Measurements from ENCODE around the gene AFAP1. TPM values are rescaled to one million over a fixed set of nuclear protein-coding genes. Genes with fewer than 3 reads are reported as not detected.
A peak's percentile ranks its signal among the peaks of the same experiment; 100 is the strongest.

The AFAP1 gene
- polyA plus RNA-seq, 1 donor (not counting 4 experiments of a cell fraction or from before 2014, with no cell fraction given): 7.6 TPM

DNA sequence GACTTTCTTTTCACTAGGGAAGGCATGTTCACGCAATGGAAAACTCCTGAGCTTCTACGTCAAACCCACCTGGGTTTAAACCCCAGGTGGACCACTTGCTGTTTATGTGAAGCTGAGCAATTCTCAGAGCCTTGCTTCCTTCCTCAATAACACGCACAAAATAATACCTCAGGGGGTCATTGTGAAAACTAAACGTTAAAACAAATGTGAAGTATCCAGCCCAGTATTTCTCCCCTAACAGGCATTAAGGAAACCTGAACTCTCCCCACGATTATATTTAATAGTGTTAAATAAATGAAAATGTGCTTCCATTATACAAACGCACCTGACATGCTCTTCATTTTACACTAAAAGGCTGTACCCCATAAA lies 117.5 kb downstream of the AFAP1 start:
- H3K4me1 ChIP-seq (ENCODE audit: control insufficient read depth, extremely low read depth, insufficient read depth, low read length): no peaks in the 10 kb centered on the region
- no peaks in the 10 kb centered on the region for H3K79me2 ChIP-seq (ENCODE audit: control insufficient read depth, insufficient read depth, low read length)
- no peak overlapping the region for H3K27ac ChIP-seq (ENCODE audit: control insufficient read depth, insufficient read depth, low read length)

DNA sequence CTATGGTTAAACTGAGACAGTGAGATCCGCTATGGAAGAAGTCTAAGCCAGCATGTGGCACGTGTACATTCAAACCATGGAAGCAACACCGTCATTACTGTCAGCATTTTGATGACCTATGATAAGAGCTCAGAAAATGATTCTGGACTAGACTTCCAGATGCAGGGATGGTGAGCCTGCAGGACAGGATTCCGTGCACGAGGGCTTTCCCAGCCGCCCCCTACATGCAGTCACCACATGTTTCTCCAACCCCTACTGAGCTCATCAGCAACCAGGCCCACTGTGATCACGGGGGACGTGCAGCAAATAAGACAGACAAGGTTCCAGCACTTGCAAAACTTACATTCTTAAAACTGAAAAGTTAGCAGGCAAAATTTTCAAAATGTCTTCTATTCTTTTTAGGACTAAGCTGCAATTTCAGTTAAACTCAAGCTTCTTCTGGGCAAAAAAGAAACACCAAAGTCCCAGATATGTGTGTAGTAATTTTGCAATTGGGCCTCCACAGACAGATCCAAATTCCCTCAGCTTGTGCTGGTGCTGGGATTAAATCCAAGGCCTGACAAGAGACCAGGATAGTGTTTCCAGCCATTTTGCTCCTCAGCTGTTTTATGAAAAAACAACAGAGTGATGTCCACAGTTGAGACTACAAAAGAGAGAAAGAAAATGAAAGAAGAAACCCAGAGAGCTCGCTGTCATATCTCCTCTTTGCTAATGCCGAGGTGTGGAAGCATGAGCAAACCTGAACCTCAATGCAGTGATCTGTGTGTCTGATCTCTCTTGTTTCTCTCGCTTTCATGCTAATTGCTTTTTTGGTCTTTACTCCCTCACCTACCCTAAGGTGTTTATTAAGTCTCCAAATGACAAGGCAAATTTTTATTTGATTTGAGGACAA lies 118.2 kb downstream of the AFAP1 start:
- Histone ChIP-seq H3K9me3 (ENCODE audit: control insufficient read depth, low read depth, low read length) (no peaks in the 10 kb centered on the region), H3K9me1 (ENCODE audit: control insufficient read depth, extremely low read depth, insufficient read depth, low read length) (no peaks in the 10 kb centered on the region), H3K27ac (ENCODE audit: control insufficient read depth, insufficient read depth, low read length) (no peak overlapping the region), H3K4me3 (ENCODE audit: control insufficient read depth in 2 of 3, extremely low read depth in 1 of 3, insufficient read depth in 2 of 3, low read depth in 1 of 3, low read length in 3 of 3) (no peak overlapping the region), H3K4me2 (ENCODE audit: control insufficient read depth, extremely low read depth, insufficient read depth, low read depth, low read length) (no peak overlapping the region), H3K79me2 (ENCODE audit: control insufficient read depth, insufficient read depth, low read length) (no peaks in the 10 kb centered on the region), H3K36me3 (ENCODE audit: control insufficient read depth in 2 of 2, extremely low read depth in 1 of 2, insufficient read depth in 2 of 2, low read length in 2 of 2) (peaks cover 4 to 16% of the 10 kb centered on the region in 2 experiments), H4K20me1 (ENCODE audit: control insufficient read depth, extremely low read depth, insufficient read depth, low read length) (no peaks in the 10 kb centered on the region), H2AFZ (ENCODE audit: control insufficient read depth, low read length) (no peak overlapping the region), H3K9ac (ENCODE audit: control insufficient read depth, extremely low read depth, insufficient read depth, low read length) (no peak overlapping the region), H3K27me3 (ENCODE audit: control insufficient read depth, extremely low read depth, insufficient read depth, low read length) (no peaks in the 10 kb centered on the region), H3K4me1 (ENCODE audit: control insufficient read depth, extremely low read depth, insufficient read depth, low read length) (no peaks in the 10 kb centered on the region)
- TF ChIP-seq, protein P1, sequence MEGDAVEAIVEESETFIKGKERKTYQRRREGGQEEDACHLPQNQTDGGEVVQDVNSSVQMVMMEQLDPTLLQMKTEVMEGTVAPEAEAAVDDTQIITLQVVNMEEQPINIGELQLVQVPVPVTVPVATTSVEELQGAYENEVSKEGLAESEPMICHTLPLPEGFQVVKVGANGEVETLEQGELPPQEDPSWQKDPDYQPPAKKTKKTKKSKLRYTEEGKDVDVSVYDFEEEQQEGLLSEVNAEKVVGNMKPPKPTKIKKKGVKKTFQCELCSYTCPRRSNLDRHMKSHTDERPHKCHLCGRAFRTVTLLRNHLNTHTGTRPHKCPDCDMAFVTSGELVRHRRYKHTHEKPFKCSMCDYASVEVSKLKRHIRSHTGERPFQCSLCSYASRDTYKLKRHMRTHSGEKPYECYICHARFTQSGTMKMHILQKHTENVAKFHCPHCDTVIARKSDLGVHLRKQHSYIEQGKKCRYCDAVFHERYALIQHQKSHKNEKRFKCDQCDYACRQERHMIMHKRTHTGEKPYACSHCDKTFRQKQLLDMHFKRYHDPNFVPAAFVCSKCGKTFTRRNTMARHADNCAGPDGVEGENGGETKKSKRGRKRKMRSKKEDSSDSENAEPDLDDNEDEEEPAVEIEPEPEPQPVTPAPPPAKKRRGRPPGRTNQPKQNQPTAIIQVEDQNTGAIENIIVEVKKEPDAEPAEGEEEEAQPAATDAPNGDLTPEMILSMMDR (optimal IDR thresholded peaks at IDR 0.05 in 1 of 3, IDR thresholded peaks at IDR 0.05 in 1 of 3, conservative IDR thresholded peaks at IDR 0.05 in 1 of 3; ENCODE audit: extremely low read depth in 1 of 3, insufficient read depth in 2 of 3, low read length in 3 of 3): no peak
- TF ChIP-seq EZH2 (IDR thresholded peaks at IDR 0.05; ENCODE audit: low read length): no peak
- FAIRE-seq (peak; percentile 51), DNase-seq (ENCODE audit: low read depth, low spot score) (no peak)
- dilution Hi-C loops (cut with MboI; ENCODE audit: extremely low pct_ligation_motif_present, low sequenced_read_pairs): no loop called here

More for the DNA sequence above, 117.5 kb downstream of the AFAP1 start:
- dilution Hi-C loops (cut with MboI; ENCODE audit: extremely low pct_ligation_motif_present, low sequenced_read_pairs): no loop called here
- no peak overlapping the region for H3K9ac ChIP-seq (ENCODE audit: control insufficient read depth, extremely low read depth, insufficient read depth, low read length)
- no peak for TF ChIP-seq EZH2 (IDR thresholded peaks at IDR 0.05; ENCODE audit: low read length)
- TF ChIP-seq, protein P1 (optimal IDR thresholded peaks at IDR 0.05 in 1 of 3, IDR thresholded peaks at IDR 0.05 in 1 of 3, conservative IDR thresholded peaks at IDR 0.05 in 1 of 3; ENCODE audit: extremely low read depth in 1 of 3, insufficient read depth in 2 of 3, low read length in 3 of 3): no peak
- peaks cover 4 to 16% of the 10 kb centered on the region in 2 experiments for H3K36me3 ChIP-seq (ENCODE audit: control insufficient read depth in 2 of 2, extremely low read depth in 1 of 2, insufficient read depth in 2 of 2, low read length in 2 of 2)
- H4K20me1 ChIP-seq (ENCODE audit: control insufficient read depth, extremely low read depth, insufficient read depth, low read length): no peaks in the 10 kb centered on the region
- FAIRE-seq (no peak), DNase-seq (ENCODE audit: low read depth, low spot score) (no peak)
- no peak overlapping the region for H3K4me3 ChIP-seq (ENCODE audit: control insufficient read depth in 2 of 3, extremely low read depth in 1 of 3, insufficient read depth in 2 of 3, low read depth in 1 of 3, low read length in 3 of 3)
- H3K4me2 ChIP-seq (ENCODE audit: control insufficient read depth, extremely low read depth, insufficient read depth, low read depth, low read length): no peak overlapping the region
- no peak overlapping the region for H2AFZ ChIP-seq (ENCODE audit: control insufficient read depth, low read length)
- H3K27me3 ChIP-seq (ENCODE audit: control insufficient read depth, extremely low read depth, insufficient read depth, low read length): no peaks in the 10 kb centered on the region
- no peaks in the 10 kb centered on the region for H3K9me1 ChIP-seq (ENCODE audit: control insufficient read depth, extremely low read depth, insufficient read depth, low read length)
- H3K9me3 ChIP-seq (ENCODE audit: control insufficient read depth, low read depth, low read length): no peaks in the 10 kb centered on the region
